ENCODE data around the gene DPH7. TPM values are rescaled to one million over a fixed set of nuclear protein-coding genes. Genes with fewer than 3 reads are reported as not detected.

DPH7 gene
- total RNA-seq, 1 experiment from 2014 or later = 27.5 TPM

GRCh38 chr9:137589441-137590122 is 10.9 kb upstream of the DPH7 start:
- H3K27ac ChIP-seq (ENCODE audit: low read length) = peak overlapping the region; percentile 49; the same call in 1 of the 2 replicates
- H3K27me3 ChIP-seq (ENCODE audit: low read length) = no peaks in the 10 kb centered on the region
- peak overlapping the region; percentile 98 for H3K9ac ChIP-seq (ENCODE audit: low read length)
- peaks cover 19% of the 10 kb centered on the region; the same call in 1 of the 2 replicates for H3K36me3 ChIP-seq (ENCODE audit: insufficient read depth, low read length)
- no peaks in the 10 kb centered on the region for H3K9me3 ChIP-seq (ENCODE audit: low read length)
- H4K20me1 ChIP-seq (ENCODE audit: insufficient read depth, low read depth, low read length) = peaks cover 17% of the 10 kb centered on the region
- H3K4me3 ChIP-seq (ENCODE audit: low read length) = peak overlapping the region; percentile 97
- peak; percentile 73 for DNase-seq
- H2AFZ ChIP-seq (ENCODE audit: low read length) = no peak overlapping the region
- peaks cover 16% of the 10 kb centered on the region for H3K4me1 ChIP-seq (ENCODE audit: low read length)
- H3K9me2 ChIP-seq (replicated peaks; ENCODE audit: insufficient read depth, low read length) = no peaks in the 10 kb centered on the region
- H3K79me2 ChIP-seq (ENCODE audit: low read length) = peaks cover 32% of the 10 kb centered on the region
- H3K4me2 ChIP-seq (ENCODE audit: low read depth, low read length, poor library complexity, severe bottlenecking) = peak overlapping the region; percentile 93

GRCh38 chr9:137588891-137589290 is 10.2 kb upstream of the DPH7 start:
- peak overlapping the region; percentile 97 for H3K4me3 ChIP-seq (ENCODE audit: low read length)
- no peaks in the 10 kb centered on the region for H3K27me3 ChIP-seq (ENCODE audit: low read length)
- peaks cover 20% of the 10 kb centered on the region for H4K20me1 ChIP-seq (ENCODE audit: insufficient read depth, low read depth, low read length)
- peaks cover 16% of the 10 kb centered on the region for H3K4me1 ChIP-seq (ENCODE audit: low read length)
- no peak overlapping the region for H3K27ac ChIP-seq (ENCODE audit: low read length)
- H3K79me2 ChIP-seq (ENCODE audit: low read length) = peaks cover 33% of the 10 kb centered on the region
- no peaks in the 10 kb centered on the region for H3K9me3 ChIP-seq (ENCODE audit: low read length)
- peaks cover 24% of the 10 kb centered on the region; the same call in 1 of the 2 replicates for H3K36me3 ChIP-seq (ENCODE audit: insufficient read depth, low read length)
- no peaks in the 10 kb centered on the region for H3K9me2 ChIP-seq (replicated peaks; ENCODE audit: insufficient read depth, low read length)
- peak overlapping the region; percentile 98 for H3K9ac ChIP-seq (ENCODE audit: low read length)
- no peak for DNase-seq
- peak overlapping the region; percentile 93 for H3K4me2 ChIP-seq (ENCODE audit: low read depth, low read length, poor library complexity, severe bottlenecking)
- no peak overlapping the region for H2AFZ ChIP-seq (ENCODE audit: low read length)

GRCh38 chr9:137588311-137588710 is 9.6 kb upstream of the DPH7 start:
- Histone ChIP-seq H3K9me2 (replicated peaks; ENCODE audit: insufficient read depth, low read length) (no peaks in the 10 kb centered on the region), H2AFZ (ENCODE audit: low read length) (no peak overlapping the region), H3K27me3 (ENCODE audit: low read length) (no peaks in the 10 kb centered on the region), H3K36me3 (ENCODE audit: insufficient read depth, low read length) (peaks cover 24% of the 10 kb centered on the region; the same call in 1 of the 2 replicates), H3K9me3 (ENCODE audit: low read length) (no peaks in the 10 kb centered on the region), H3K79me2 (ENCODE audit: low read length) (peaks cover 34% of the 10 kb centered on the region), H3K27ac (ENCODE audit: low read length) (no peak overlapping the region), H3K4me2 (ENCODE audit: low read depth, low read length, poor library complexity, severe bottlenecking) (peak overlapping the region; percentile 93), H3K4me1 (ENCODE audit: low read length) (peaks cover 16% of the 10 kb centered on the region), H3K9ac (ENCODE audit: low read length) (peak overlapping the region; percentile 98), H4K20me1 (ENCODE audit: insufficient read depth, low read depth, low read length) (peaks cover 20% of the 10 kb centered on the region), H3K4me3 (ENCODE audit: low read length) (no peak overlapping the region)
- DNase-seq = no peak

GRCh38 chr9:137586854-137587253 is 8.1 kb upstream of the DPH7 start:
- H2AFZ ChIP-seq (ENCODE audit: low read length) = no peak overlapping the region
- no peak overlapping the region for H3K27ac ChIP-seq (ENCODE audit: low read length)
- no peaks in the 10 kb centered on the region for H3K9me2 ChIP-seq (replicated peaks; ENCODE audit: insufficient read depth, low read length)
- H3K4me1 ChIP-seq (ENCODE audit: low read length) = peaks cover 16% of the 10 kb centered on the region
- DNase-seq = no peak
- H3K9ac ChIP-seq (ENCODE audit: low read length) = no peak overlapping the region
- H4K20me1 ChIP-seq (ENCODE audit: insufficient read depth, low read depth, low read length) = peaks cover 22% of the 10 kb centered on the region
- H3K9me3 ChIP-seq (ENCODE audit: low read length) = no peaks in the 10 kb centered on the region
- no peak overlapping the region for H3K4me3 ChIP-seq (ENCODE audit: low read length)
- H3K27me3 ChIP-seq (ENCODE audit: low read length) = no peaks in the 10 kb centered on the region
- H3K36me3 ChIP-seq (ENCODE audit: insufficient read depth, low read length) = peaks cover 24% of the 10 kb centered on the region; the same call in 1 of the 2 replicates
- H3K4me2 ChIP-seq (ENCODE audit: low read depth, low read length, poor library complexity, severe bottlenecking) = no peak overlapping the region
- peaks cover 34% of the 10 kb centered on the region for H3K79me2 ChIP-seq (ENCODE audit: low read length)

DNA sequence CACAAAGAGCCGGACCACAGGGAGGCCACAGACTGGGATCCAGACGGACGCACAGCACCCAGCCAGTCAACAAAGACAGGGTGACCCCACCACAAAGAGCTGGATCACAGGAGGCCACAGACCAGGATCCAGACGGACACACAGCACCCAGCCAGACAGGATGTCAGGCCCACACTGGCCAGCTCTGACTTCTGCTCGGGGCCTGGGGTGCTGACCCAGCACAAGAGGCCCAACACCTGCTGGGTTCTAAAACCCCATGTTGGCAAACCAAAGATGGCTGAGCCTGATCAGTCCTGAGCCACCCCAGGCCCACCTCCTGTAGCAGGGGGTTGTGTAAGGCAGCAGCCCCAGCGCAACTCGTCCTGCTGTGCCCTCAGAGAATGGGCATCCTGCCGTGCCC is 5.2 kb upstream of the DPH7 start:
- H3K27me3 ChIP-seq (ENCODE audit: low read length) = no peaks in the 10 kb centered on the region
- no peak for DNase-seq
- H3K9ac ChIP-seq (ENCODE audit: low read length) = no peak overlapping the region
- peaks cover 18% of the 10 kb centered on the region for H4K20me1 ChIP-seq (ENCODE audit: insufficient read depth, low read depth, low read length)
- no peak overlapping the region for H3K4me2 ChIP-seq (ENCODE audit: low read depth, low read length, poor library complexity, severe bottlenecking)
- no peaks in the 10 kb centered on the region for H3K9me3 ChIP-seq (ENCODE audit: low read length)
- peaks cover 7% of the 10 kb centered on the region for H3K4me1 ChIP-seq (ENCODE audit: low read length)
- peaks cover 24% of the 10 kb centered on the region for H3K36me3 ChIP-seq (ENCODE audit: insufficient read depth, low read length)
- peaks cover 25% of the 10 kb centered on the region for H3K79me2 ChIP-seq (ENCODE audit: low read length)
- H2AFZ ChIP-seq (ENCODE audit: low read length) = no peak overlapping the region
- no peak overlapping the region for H3K4me3 ChIP-seq (ENCODE audit: low read length)
- no peaks in the 10 kb centered on the region for H3K9me2 ChIP-seq (replicated peaks; ENCODE audit: insufficient read depth, low read length)
- no peak overlapping the region for H3K27ac ChIP-seq (ENCODE audit: low read length)

DNA sequence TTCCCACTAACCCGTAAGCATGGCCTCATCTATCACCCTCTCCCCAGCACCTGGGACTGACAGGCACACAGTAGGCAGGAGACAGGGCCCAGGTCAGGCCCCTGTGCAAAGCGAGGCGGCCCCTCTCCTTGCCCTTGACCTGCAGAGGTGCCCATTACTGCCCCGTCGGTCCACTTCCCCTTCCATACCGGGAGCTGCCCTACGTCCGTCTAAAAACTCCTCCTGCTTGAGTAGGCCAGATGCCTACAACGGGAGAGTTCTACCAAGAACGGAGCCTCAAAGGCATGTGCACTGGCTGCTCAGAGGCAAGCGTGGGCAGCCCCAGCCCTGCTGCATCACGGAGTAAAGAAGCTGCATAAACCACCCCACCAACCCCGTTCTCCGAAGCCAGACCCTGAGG is 4.6 kb upstream of the DPH7 start:
- Histone ChIP-seq H3K9me3 (ENCODE audit: low read length) (no peaks in the 10 kb centered on the region), H3K27me3 (ENCODE audit: low read length) (no peaks in the 10 kb centered on the region), H3K36me3 (ENCODE audit: insufficient read depth, low read length) (peaks cover 18% of the 10 kb centered on the region), H3K4me3 (ENCODE audit: low read length) (no peak overlapping the region), H4K20me1 (ENCODE audit: insufficient read depth, low read depth, low read length) (peaks cover 12% of the 10 kb centered on the region; the same call in 1 of the 2 replicates), H3K4me2 (ENCODE audit: low read depth, low read length, poor library complexity, severe bottlenecking) (no peak overlapping the region), H3K4me1 (ENCODE audit: low read length) (0 out of 2 replicates have a peak, but pooled peaks cover 2% of the 10 kb centered on the region), H2AFZ (ENCODE audit: low read length) (no peak overlapping the region), H3K9me2 (replicated peaks; ENCODE audit: insufficient read depth, low read length) (no peaks in the 10 kb centered on the region), H3K79me2 (ENCODE audit: low read length) (peaks cover 23% of the 10 kb centered on the region), H3K27ac (ENCODE audit: low read length) (no peak overlapping the region), H3K9ac (ENCODE audit: low read length) (no peak overlapping the region)
- DNase-seq = no peak

- H3K36me3 ChIP-seq (ENCODE audit: insufficient read depth, low read length) = peaks cover 8% of the 10 kb centered on the region
- no peaks in the 10 kb centered on the region for H3K9me2 ChIP-seq (replicated peaks; ENCODE audit: insufficient read depth, low read length)
- H3K4me1 ChIP-seq (ENCODE audit: low read length) = peaks cover 7% of the 10 kb centered on the region
- no peak overlapping the region for H3K4me3 ChIP-seq (ENCODE audit: low read length)
- H4K20me1 ChIP-seq (ENCODE audit: insufficient read depth, low read depth, low read length) = peaks cover 17% of the 10 kb centered on the region; the same call in 1 of the 2 replicates
- no peak overlapping the region for H3K4me2 ChIP-seq (ENCODE audit: low read depth, low read length, poor library complexity, severe bottlenecking)
- H3K9ac ChIP-seq (ENCODE audit: low read length) = no peak overlapping the region
- peak; percentile 72 for DNase-seq
- H3K79me2 ChIP-seq (ENCODE audit: low read length) = peaks cover 23% of the 10 kb centered on the region
- no peaks in the 10 kb centered on the region for H3K9me3 ChIP-seq (ENCODE audit: low read length)
- no peaks in the 10 kb centered on the region for H3K27me3 ChIP-seq (ENCODE audit: low read length)
- H3K27ac ChIP-seq (ENCODE audit: low read length) = no peak overlapping the region
- no peak overlapping the region for H2AFZ ChIP-seq (ENCODE audit: low read length)
Measured at GRCh38 chr9:137582286-137582860, 3.6 kb upstream of the DPH7 start.

DNA sequence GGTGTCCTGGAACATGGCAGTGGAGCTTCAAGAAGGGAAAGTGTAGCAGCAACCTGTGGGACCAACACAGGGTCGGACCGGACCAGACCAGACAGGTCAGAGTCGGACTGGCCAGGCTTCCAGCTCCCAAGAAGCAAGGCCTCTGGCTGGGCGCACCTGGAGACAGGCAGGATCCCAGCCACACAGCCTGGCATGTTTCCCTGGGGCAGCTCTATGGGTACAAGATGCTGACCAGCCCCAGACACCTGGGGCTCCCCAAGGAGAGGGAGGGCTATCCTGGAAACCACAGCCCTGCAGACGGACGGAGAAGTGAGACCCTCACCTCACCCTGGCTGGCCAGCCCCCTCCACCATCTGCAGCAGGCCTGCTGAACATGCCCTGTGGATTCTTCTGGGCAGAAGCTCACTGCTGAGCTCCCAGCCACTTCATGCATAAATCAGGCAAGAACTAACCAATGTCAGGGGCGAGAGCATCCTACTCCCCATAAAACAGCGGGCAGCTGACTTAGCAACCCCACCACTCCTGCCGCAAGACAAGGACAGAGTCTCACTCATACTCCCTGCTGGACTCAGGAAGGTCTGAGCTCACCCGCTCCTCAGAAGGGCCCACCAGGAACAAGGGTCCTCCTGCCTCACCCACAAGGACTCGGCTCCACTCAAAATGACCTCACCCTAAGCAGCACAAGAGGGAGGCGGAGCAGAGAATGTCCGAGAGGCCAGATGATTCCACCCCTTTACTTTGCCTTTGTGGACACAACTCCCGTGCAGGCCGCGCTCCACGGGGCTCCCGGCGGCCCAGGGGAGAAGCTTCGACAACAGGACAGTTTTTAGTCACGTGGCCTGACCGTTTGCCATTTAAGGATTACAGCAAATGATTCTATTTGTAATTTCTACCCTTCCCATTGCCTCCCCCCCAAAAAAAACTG is 2.9 kb upstream of the DPH7 start:
- Histone ChIP-seq H3K4me1 (ENCODE audit: low read length) (peaks cover 15% of the 10 kb centered on the region), H3K9me2 (replicated peaks; ENCODE audit: insufficient read depth, low read length) (no peaks in the 10 kb centered on the region), H3K9me3 (ENCODE audit: low read length) (no peaks in the 10 kb centered on the region), H4K20me1 (ENCODE audit: insufficient read depth, low read depth, low read length) (peaks cover 18% of the 10 kb centered on the region; the same call in 1 of the 2 replicates), H3K36me3 (ENCODE audit: insufficient read depth, low read length) (peaks cover 6% of the 10 kb centered on the region), H3K9ac (ENCODE audit: low read length) (no peak overlapping the region), H3K27me3 (ENCODE audit: low read length) (no peaks in the 10 kb centered on the region), H3K27ac (ENCODE audit: low read length) (no peak overlapping the region), H3K79me2 (ENCODE audit: low read length) (peaks cover 25% of the 10 kb centered on the region), H2AFZ (ENCODE audit: low read length) (no peak overlapping the region), H3K4me3 (ENCODE audit: low read length) (no peak overlapping the region), H3K4me2 (ENCODE audit: low read depth, low read length, poor library complexity, severe bottlenecking) (no peak overlapping the region)
- no peak for DNase-seq

Data from Karpas-422 (cell line).